Subcutaneous adipose tissue (tissue), 4 donors: Measurements from ENCODE around the gene ARHGAP32. TPM values are rescaled to one million over a fixed set of nuclear protein-coding genes. Genes with fewer than 3 reads are reported as not detected.

Experiments used
- total RNA-seq, 4 donors: library from RNA; depleted of rRNA; stranded (reverse); fragments of >200 nt; gene quantifications; one replicate each; pipeline ENCODE4 v1.1.0, GENCODE V29; 2016
- TF ChIP-seq, protein P1 (sequence below): fragments of 450-650 bp; IDR thresholded peaks from one replicate; pipeline ENCODE4 v1.5.1; 2016; ENCODE audit warnings: low read depth, mild to moderate bottlenecking, control low read depth, antibody characterized with exemption, moderate library complexity

Gene ARHGAP32
- total RNA-seq, 4 donors from 2014 or later: 10.9 to 19.6 (median 16.0) TPM

DNA sequence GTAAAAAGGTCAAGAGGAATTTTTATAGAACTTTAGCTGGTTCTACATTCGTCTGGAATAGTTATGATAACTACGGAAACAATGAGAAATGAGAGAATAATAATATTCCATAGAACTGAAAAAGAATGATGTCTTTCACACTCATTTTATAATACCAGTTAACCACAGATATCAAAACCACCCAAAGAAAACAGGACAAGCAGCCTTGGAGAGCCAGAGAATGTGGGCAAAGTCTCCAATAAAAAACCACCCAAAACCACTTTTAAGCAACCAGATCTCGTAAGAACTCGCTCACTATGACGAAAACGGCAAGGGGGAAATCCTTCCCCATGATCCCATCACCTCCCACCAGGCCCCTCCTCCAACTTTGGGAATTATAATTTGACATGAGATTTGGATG lies 60.8 kb downstream of the ARHGAP32 start:
- TF ChIP-seq, protein P1, sequence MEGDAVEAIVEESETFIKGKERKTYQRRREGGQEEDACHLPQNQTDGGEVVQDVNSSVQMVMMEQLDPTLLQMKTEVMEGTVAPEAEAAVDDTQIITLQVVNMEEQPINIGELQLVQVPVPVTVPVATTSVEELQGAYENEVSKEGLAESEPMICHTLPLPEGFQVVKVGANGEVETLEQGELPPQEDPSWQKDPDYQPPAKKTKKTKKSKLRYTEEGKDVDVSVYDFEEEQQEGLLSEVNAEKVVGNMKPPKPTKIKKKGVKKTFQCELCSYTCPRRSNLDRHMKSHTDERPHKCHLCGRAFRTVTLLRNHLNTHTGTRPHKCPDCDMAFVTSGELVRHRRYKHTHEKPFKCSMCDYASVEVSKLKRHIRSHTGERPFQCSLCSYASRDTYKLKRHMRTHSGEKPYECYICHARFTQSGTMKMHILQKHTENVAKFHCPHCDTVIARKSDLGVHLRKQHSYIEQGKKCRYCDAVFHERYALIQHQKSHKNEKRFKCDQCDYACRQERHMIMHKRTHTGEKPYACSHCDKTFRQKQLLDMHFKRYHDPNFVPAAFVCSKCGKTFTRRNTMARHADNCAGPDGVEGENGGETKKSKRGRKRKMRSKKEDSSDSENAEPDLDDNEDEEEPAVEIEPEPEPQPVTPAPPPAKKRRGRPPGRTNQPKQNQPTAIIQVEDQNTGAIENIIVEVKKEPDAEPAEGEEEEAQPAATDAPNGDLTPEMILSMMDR: no peak

DNA sequence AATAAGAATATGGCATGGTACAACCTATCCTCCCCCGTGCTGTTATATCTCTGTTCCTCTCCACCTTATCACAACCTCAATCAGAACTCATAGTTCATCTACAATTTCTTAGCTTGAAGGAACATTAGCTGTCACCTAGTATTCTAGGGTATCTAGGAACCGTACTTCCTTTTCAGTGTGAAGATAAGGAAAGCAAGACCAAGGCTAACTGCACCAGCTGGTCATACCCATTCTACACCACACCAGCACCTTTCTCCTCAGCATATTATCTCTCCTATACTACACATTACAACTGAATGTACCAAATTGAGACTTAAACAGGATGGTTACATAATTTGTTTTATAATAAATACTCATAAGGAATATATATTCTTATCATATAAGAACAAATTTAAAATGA lies 73.1 kb downstream of the ARHGAP32 start:
- TF ChIP-seq, protein P1: no peak

DNA sequence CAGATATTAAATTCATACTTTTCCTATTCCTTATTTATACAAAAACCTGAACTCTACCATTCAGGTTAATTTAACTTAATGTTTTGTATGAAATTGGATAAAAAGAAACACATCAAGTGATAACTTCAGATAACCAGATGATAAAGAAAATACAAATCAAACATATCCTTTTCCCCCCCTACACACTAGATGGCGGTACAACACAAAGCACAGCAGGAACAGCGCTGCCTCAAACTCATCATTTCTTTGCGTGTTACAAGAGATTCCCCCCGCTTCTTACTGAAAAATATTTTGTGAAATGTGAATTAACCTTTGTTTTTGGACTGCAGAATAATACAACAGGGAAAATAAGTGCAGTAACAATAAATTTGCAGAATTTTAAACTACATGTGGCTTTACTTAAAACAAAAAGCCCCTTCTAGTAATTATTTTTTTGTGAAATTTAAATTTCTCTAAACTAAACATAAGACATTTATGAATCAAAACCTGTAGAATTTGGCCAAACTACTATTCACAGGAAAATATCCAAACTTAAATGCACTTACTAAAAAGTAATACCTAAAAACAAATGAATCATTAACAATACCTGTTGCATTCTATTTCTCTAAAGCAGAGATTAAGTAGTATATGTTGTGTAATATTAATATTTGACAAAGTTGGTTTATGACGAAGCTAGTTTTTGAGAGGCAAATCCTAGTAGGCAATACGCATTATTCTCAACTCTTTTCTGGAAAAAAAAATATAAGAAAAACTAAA lies 74.4 kb downstream of the ARHGAP32 start:
- TF ChIP-seq, protein P1: no peak

DNA sequence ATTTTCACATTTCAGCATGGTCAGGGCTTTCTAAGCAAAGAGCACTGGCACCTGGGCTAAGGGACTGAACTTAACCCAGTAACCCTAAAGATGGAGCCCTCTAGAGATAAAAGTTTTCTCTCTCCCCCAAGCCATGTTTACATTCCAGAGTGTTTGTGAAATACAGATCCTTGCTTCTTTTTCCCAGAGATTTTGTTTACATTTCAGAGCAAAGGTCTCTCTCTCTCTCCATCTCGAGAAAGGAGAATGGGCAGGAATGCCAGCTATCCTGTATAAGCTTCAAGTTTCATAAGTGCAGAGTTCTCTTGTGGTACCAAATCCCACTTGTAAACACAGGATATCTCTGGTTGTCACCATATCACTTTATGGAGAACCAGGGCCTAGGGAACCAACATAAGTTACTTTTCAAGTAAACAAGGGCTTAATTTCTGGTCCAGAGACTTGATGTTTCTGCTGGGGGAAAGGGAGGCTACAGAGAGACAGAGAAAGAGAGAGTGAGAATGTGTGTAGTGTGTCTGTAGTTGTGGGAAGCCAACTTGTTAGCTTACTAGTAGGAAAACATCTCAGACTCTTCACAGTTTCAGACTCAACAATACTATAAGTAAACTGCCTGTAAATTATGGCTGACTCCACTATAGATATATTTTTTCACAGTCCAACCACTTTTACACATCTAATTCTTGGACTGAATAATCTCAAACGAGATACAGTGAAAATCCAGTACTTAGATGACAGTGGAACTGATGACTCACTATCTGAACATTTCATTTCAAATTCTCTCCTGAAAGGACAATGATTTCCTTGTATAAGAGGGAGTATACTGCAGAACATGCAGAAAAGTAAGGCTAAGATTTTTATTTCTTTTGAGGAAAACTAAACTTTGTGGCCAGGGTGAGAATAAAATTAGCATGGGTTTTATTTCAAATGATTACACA lies 76.2 kb downstream of the ARHGAP32 start:
- TF ChIP-seq, protein P1: no peak

DNA sequence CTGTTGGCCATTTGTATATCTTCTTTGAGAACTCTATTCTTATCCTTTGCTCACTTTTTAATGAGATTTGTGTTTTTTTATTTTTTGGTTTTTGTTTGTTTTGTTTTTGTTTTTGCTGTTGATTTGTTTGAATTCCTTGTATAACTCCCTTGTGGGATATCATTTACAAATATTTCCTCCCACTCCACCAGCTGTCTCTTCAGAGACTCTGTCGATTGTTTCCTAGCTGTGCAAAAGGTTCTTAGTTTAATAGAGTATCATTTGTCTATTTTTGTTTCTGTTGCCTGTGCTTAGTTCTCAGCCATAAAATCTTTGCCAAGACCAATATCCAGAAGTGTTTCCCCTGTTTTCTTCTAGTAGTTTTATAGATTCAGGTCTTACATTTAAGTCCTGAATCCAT lies 82.4 kb downstream of the ARHGAP32 start:
- TF ChIP-seq, protein P1: no peak

DNA sequence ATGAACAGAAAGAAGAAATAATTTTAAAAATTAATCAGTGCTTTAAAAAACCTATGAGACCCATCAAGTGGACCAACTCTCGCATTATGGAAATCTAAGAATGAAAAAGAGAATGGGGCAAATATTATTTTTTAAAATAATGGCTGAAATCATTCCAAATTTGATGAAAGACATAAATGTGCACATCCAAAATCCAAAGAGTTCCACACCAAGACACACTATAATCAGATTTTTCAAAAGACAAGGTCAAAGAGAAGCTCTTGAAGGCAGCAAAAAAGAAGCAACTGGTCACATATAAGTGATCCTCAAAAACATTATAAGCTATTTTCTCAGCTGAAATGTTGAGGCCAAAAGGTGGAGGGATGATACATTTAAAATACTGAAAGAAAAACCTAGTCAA lies 85.3 kb downstream of the ARHGAP32 start:
- TF ChIP-seq, protein P1: no peak

DNA sequence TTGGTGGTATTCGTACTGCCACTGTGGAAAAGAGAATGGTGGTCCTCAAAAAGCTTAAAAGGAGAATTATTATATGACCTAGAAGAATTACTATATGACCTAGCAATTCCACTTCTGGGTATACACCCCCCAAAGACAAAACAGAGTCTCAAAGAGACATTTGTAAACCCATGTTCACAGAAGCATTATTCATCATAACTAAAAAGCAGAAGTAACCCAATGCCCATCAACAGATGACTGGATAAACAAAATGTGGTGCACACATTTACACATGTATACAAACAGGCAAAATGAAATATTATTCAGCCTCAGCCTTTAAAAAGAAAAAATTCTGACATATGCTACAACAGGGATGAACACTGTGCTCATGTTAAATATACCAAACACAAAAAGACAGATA lies 89.4 kb downstream of the ARHGAP32 start:
- TF ChIP-seq, protein P1: no peak
